Measurements from ENCODE around the gene CSTB.

DNA sequence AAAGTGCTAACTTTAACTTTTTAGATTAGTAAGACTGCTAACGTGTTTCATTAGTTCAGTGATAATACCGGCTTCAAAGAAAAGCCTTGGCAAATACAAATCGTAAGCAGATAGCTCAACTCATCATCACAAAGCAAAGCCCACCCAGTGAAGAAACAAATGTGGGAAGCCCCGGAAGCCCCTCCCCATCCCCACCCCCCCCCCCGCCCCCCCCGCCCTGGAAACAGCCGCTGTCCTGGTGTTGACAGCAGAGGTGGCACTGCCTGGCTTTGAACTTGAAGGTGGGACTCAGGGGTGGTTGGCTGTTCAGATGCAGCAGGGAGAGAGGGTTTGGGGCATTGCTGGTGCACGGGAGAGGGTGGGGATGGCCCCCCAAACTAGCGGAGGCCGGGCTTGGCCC lies 43.0 kb downstream of the CSTB start:
- TF ChIP-seq EZH2 (IDR thresholded peaks at IDR 0.05; ENCODE audit: borderline replicate concordance, insufficient read depth, low read depth, low read length, poor library complexity, severe bottlenecking): no peak
- TF ChIP-seq, protein P1, sequence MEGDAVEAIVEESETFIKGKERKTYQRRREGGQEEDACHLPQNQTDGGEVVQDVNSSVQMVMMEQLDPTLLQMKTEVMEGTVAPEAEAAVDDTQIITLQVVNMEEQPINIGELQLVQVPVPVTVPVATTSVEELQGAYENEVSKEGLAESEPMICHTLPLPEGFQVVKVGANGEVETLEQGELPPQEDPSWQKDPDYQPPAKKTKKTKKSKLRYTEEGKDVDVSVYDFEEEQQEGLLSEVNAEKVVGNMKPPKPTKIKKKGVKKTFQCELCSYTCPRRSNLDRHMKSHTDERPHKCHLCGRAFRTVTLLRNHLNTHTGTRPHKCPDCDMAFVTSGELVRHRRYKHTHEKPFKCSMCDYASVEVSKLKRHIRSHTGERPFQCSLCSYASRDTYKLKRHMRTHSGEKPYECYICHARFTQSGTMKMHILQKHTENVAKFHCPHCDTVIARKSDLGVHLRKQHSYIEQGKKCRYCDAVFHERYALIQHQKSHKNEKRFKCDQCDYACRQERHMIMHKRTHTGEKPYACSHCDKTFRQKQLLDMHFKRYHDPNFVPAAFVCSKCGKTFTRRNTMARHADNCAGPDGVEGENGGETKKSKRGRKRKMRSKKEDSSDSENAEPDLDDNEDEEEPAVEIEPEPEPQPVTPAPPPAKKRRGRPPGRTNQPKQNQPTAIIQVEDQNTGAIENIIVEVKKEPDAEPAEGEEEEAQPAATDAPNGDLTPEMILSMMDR (IDR thresholded peaks at IDR 0.05): no peak

All from B cell (primary cell).